ENCODE data around the gene ESR1. TPM values are rescaled to one million over a fixed set of nuclear protein-coding genes. Genes with fewer than 3 reads are reported as not detected.
A peak's percentile ranks its signal among the peaks of the same experiment; 100 is the strongest.

ESR1 gene
- total RNA-seq, 6 experiments from 2014 or later = 1.6 to 59.9 (median 18.6) TPM

DNA sequence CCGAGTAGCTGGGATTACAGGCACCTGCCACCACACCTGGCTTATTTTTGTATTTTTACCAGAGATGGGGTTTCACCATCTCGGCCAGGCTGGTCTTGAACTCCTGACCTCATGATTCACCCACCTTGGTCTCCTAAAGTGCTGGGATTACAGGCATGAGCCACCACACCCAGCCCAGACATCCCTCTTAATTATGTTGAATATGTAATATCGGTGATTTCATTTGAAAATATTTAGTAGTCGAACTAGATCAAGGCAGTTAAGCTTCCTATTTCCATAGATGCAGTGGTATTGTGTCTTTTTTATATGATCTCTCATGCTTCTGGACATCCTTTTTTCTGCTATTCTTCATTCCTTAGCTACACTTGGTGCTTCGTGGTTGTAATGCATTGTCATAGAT is 29.7 kb downstream of the ESR1 start:
- ATAC-seq (no peak), DNase-seq (no peak)
- TF ChIP-seq, protein P1, sequence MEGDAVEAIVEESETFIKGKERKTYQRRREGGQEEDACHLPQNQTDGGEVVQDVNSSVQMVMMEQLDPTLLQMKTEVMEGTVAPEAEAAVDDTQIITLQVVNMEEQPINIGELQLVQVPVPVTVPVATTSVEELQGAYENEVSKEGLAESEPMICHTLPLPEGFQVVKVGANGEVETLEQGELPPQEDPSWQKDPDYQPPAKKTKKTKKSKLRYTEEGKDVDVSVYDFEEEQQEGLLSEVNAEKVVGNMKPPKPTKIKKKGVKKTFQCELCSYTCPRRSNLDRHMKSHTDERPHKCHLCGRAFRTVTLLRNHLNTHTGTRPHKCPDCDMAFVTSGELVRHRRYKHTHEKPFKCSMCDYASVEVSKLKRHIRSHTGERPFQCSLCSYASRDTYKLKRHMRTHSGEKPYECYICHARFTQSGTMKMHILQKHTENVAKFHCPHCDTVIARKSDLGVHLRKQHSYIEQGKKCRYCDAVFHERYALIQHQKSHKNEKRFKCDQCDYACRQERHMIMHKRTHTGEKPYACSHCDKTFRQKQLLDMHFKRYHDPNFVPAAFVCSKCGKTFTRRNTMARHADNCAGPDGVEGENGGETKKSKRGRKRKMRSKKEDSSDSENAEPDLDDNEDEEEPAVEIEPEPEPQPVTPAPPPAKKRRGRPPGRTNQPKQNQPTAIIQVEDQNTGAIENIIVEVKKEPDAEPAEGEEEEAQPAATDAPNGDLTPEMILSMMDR (IDR thresholded peaks at IDR 0.05) = no peak
- TF ChIP-seq POLR2A (IDR thresholded peaks at IDR 0.05) = no peak
- Histone ChIP-seq H3K27ac (no peak overlapping the region), H3K9me3 (no peaks in the 10 kb centered on the region), H3K36me3 (no peaks in the 10 kb centered on the region), H3K4me3 (no peak overlapping the region), H3K4me1 (no peaks in the 10 kb centered on the region), H3K27me3 (no peaks in the 10 kb centered on the region)
- WGBS (ENCODE audit: insufficient coverage, low coverage, low lambda C conversion rate, missing lambda C conversion rate) = 84% methylated on average over 4 of the region's 5 CpGs
- intact Hi-C loops (cut with DNase I) = no loop called here

DNA sequence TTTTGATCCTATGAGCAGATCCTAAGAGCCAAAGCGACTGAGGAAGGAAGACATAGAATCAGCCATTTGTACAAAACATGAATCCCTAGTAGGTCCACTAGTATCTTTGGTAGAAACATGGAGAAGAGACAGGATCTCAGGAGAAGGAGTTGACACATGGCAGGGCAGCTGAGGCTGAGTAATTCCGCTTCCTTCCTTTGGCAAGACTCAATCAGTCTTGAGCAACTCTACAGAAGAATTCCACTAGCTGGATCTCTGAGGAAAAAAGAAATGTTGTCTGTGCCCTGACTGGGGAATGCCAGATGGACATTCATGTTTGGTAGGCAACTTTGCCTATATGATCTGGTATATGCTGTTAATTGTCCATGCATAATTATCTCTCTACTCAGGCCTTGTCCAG is 35.3 kb downstream of the ESR1 start:
- Histone ChIP-seq H3K27me3 (no peaks in the 10 kb centered on the region), H3K27ac (no peak overlapping the region), H3K9me3 (no peaks in the 10 kb centered on the region), H3K4me1 (no peaks in the 10 kb centered on the region), H3K36me3 (peaks cover 0 to 5% (median 0%) of the 10 kb centered on the region in 4 donors), H3K4me3 (no peak overlapping the region)
- intact Hi-C loops (cut with DNase I) = no loop called here
- DNase-seq (no peak), ATAC-seq (no peak)
- whole genome bisulfite sequencing (ENCODE audit: insufficient coverage, low coverage, low lambda C conversion rate, missing lambda C conversion rate) = 90% methylated on average over 2 of the region's 2 CpGs
- TF ChIP-seq POLR2A (IDR thresholded peaks at IDR 0.05) = no peak
- TF ChIP-seq, protein P1 (IDR thresholded peaks at IDR 0.05) = no peak

DNA sequence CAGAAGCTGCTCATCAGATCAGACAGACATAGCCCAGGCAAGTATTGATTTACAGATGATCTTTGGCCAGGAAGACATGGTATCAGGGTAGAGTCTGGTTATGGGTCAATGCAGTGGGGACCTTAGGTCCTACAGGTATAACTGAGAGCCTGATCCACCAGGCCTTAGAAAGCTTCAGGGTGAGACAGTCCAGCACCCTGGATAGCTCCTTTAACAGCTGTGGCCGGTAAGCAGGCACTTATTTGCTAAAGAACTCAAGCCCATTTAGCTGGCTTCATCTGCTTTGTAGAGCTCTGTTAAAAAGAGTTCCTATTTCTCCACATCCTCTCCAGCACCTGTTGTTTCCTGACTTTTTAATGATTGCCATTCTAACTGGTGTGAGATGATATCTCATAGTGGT is 39.6 kb downstream of the ESR1 start:
- Histone ChIP-seq H3K27ac (no peak overlapping the region), H3K36me3 (peaks cover 0 to 5% (median 0%) of the 10 kb centered on the region in 4 donors), H3K4me3 (no peak overlapping the region), H3K4me1 (no peaks in the 10 kb centered on the region), H3K27me3 (no peaks in the 10 kb centered on the region), H3K9me3 (no peaks in the 10 kb centered on the region)
- no peak for TF ChIP-seq POLR2A (IDR thresholded peaks at IDR 0.05)
- TF ChIP-seq, protein P1 (IDR thresholded peaks at IDR 0.05) = no peak
- no peak for DNase-seq
- ATAC-seq = peak; percentile 39 to 65 (median 56)
- intact Hi-C loops (cut with DNase I) = no loop called here
- no CpG with 5 or more reads among the region's 1 CpG for WGBS (ENCODE audit: insufficient coverage, low coverage, low lambda C conversion rate, missing lambda C conversion rate)

DNA sequence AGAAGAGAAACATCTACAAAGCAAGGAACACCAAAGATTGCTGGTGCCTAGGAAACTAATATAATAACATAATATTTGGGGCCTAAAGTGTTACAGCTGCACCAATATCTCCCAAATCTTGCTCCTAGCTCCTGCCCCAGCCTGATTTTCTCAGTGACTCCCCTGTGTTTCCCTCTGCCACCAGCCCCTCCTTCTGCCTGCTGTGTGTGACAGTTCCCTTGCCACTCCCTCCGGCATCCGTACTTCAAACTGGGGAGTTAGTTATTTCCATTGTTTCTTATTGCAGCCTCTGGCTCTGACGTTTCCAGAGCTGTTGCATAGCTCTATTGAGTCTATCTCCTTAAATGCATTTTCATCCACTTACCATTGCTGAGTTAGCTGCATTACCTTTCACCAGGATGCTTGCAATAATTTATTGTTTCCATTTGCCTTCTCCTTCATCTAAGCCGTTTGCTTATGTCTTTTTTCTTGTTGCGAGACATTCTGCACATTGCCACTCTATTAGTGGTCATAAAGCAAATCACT is 43.1 kb downstream of the ESR1 start:
- 72% methylated on average over 5 of the region's 5 CpGs for WGBS (ENCODE audit: insufficient coverage, low coverage, low lambda C conversion rate, missing lambda C conversion rate)
- ATAC-seq (no peak), DNase-seq (no peak)
- intact Hi-C loops (cut with DNase I) = no loop called here
- H3K27me3 ChIP-seq = no peaks in the 10 kb centered on the region
- no peak for TF ChIP-seq POLR2A (IDR thresholded peaks at IDR 0.05)
- TF ChIP-seq, protein P1 (IDR thresholded peaks at IDR 0.05) = no peak
- H3K36me3 ChIP-seq = no peaks in the 10 kb centered on the region
- H3K4me3 ChIP-seq = no peak overlapping the region
- H3K9me3 ChIP-seq = no peaks in the 10 kb centered on the region
- no peaks in the 10 kb centered on the region for H3K4me1 ChIP-seq
- H3K27ac ChIP-seq = no peak overlapping the region

DNA sequence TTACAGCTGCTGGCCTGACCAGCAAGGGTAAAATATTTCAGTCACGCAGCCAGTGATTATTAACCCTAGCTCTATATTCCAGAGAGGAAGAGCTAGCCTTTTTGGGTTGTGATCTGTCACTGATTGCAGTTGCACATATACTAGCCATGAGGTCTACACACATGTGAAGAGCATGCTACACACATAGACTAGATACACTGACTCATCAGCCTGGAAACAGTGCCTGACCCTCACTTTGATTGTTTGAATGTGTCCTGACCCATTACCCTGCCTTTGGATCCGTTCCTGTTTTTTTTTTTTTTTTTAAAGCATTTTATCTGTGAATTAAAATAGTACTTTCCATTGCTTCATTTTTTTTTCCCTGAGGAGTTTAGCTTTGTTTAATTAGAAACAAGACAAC is 50.8 kb downstream of the ESR1 start:
- intact Hi-C loops (cut with DNase I) = no loop called here
- Histone ChIP-seq H3K9me3 (no peaks in the 10 kb centered on the region), H3K27ac (no peak overlapping the region), H3K36me3 (no peaks in the 10 kb centered on the region), H3K4me1 (peaks cover 0 to 12% (median 0%) of the 10 kb centered on the region in 4 donors), H3K27me3 (no peaks in the 10 kb centered on the region), H3K4me3 (no peak overlapping the region)
- peak; percentile 62 to 93 (median 69) for ATAC-seq
- TF ChIP-seq POLR2A (IDR thresholded peaks at IDR 0.05) = no peak
- TF ChIP-seq, protein P1 (IDR thresholded peaks at IDR 0.05) = no peak
- DNase-seq = no peak
- 26% methylated on average over 1 of the region's 2 CpGs for WGBS (ENCODE audit: insufficient coverage, low coverage, low lambda C conversion rate, missing lambda C conversion rate)

Measured in right lobe of liver (tissue), 6 donors.